ENCODE data around the gene DLGAP1.

DNA sequence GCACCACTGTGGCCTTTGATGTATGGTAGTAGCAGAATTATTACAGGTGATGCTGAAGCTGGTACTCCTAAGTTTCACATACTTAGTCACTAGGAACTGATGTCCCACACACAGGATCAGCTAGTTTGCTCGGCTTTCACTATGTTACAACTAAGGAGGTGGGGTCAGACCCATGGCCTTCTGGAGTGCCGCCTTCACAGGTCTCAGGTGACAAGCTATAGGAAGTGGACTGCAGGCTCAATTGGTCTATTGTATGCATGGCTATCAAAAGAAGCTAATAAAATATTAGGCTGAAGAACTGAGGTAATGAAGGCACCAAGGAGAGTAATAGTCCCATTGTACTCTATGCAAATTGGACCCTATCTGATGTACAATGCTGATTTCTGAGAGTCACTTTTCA is 170.6 kb downstream of the DLGAP1 start:
- TF ChIP-seq EGR1 (IDR thresholded peaks at IDR 0.05) (no peak), RAD21 (IDR thresholded peaks at IDR 0.05; ENCODE audit: low read depth) (no peak), EP300 (IDR thresholded peaks at IDR 0.05; ENCODE audit: borderline replicate concordance) (no peak), TEAD4 (IDR thresholded peaks at IDR 0.05) (no peak), CREB1 (IDR thresholded peaks at IDR 0.05; ENCODE audit: low read depth) (no peak)

All from Ishikawa (cell line).